Ishikawa (cell line): ENCODE results near the gene STX7.

Source experiments
- CEBPB ChIP-seq: IDR thresholded peaks from 2 replicates; pipeline ENCODE4 v1.6.1; 2012
- CREB1 ChIP-seq: IDR thresholded peaks from 2 replicates; pipeline ENCODE4 v1.6.1; 2012; ENCODE audit warnings: low read depth
- EGR1 ChIP-seq: IDR thresholded peaks from 2 replicates; pipeline ENCODE4 v1.6.1; 2012
- EP300 ChIP-seq: IDR thresholded peaks from 2 replicates; pipeline ENCODE4 v1.6.1; 2012; ENCODE audit warnings: borderline replicate concordance
- FOXM1 ChIP-seq: IDR thresholded peaks from 2 replicates; pipeline ENCODE4 v1.6.1; 2012; ENCODE audit warnings: low read depth, borderline replicate concordance
- MAX ChIP-seq: IDR thresholded peaks from 2 replicates; pipeline ENCODE4 v1.6.1; 2012
- NFIC ChIP-seq: IDR thresholded peaks from 2 replicates; pipeline ENCODE4 v1.6.1; 2012
- RAD21 ChIP-seq: IDR thresholded peaks from 2 replicates; pipeline ENCODE4 v1.6.1; 2012; ENCODE audit warnings: low read depth
- REST ChIP-seq: IDR thresholded peaks from 2 replicates; pipeline ENCODE4 v1.6.1; 2012; ENCODE audit warnings: low read depth, mild to moderate bottlenecking
- TAF1 ChIP-seq: IDR thresholded peaks from 2 replicates; pipeline ENCODE4 v1.6.1; 2012; ENCODE audit warnings: low read depth, mild to moderate bottlenecking
- TCF12 ChIP-seq: IDR thresholded peaks from 2 replicates; pipeline ENCODE4 v1.6.1; 2012; ENCODE audit warnings: low read depth
- TEAD4 ChIP-seq: IDR thresholded peaks from 2 replicates; pipeline ENCODE4 v1.6.1; 2012
- USF1 ChIP-seq: IDR thresholded peaks from 2 replicates; pipeline ENCODE4 v1.6.1; 2012
- YY1 ChIP-seq: IDR thresholded peaks from 2 replicates; pipeline ENCODE4 v1.6.1; 2012; ENCODE audit warnings: low read depth
- ZBTB7A ChIP-seq: IDR thresholded peaks from 2 replicates; pipeline ENCODE4 v1.6.1; 2012; ENCODE audit warnings: low read depth

STX7 gene

GRCh38 chr6:132458887-132459604, 53.9 kb downstream of the STX7 start:
- TF ChIP-seq TCF12 = no peak
- no peak for TF ChIP-seq REST
- no peak for TF ChIP-seq NFIC
- no peak for TF ChIP-seq FOXM1
- TF ChIP-seq MAX = no peak
- no peak for TF ChIP-seq ZBTB7A

- TF ChIP-seq TAF1 = no peak
- TF ChIP-seq CREB1 = no peak
- no peak for TF ChIP-seq CEBPB
- no peak for TF ChIP-seq TCF12
- no peak for TF ChIP-seq ZBTB7A
- no peak for TF ChIP-seq TEAD4
- no peak for TF ChIP-seq RAD21
- no peak for TF ChIP-seq YY1
- TF ChIP-seq FOXM1 = no peak
- TF ChIP-seq EP300 = no peak
- no peak for TF ChIP-seq USF1
- no peak for TF ChIP-seq EGR1
- no peak for TF ChIP-seq REST
- no peak for TF ChIP-seq NFIC
- TF ChIP-seq MAX = no peak
These were observed 56.2 kb downstream of the STX7 start for GRCh38 chr6:132456700-132457143.

GRCh38 chr6:132446855-132447241, 66.1 kb downstream of the STX7 start:
- TF ChIP-seq NFIC = no peak
- no peak for TF ChIP-seq CREB1
- TF ChIP-seq TAF1 = no peak
- TF ChIP-seq REST = no peak
- TF ChIP-seq RAD21 = no peak
- TF ChIP-seq TCF12 = no peak

GRCh38 chr6:132446141-132446854, 66.6 kb downstream of the STX7 start:
- TF ChIP-seq EP300 = no peak
- TF ChIP-seq REST = no peak
- no peak for TF ChIP-seq MAX
- TF ChIP-seq CEBPB = no peak
- TF ChIP-seq YY1 = no peak
- no peak for TF ChIP-seq ZBTB7A
- no peak for TF ChIP-seq CREB1
- no peak for TF ChIP-seq USF1
- TF ChIP-seq TCF12 = no peak
